ENCODE measurements around the gene TXNRD3.

- no peak for TF ChIP-seq CTCF (conservative IDR thresholded peaks at IDR 0.05 in 1 of 2, IDR thresholded peaks at IDR 0.05 in 1 of 2; ENCODE audit: low read depth in 1 of 2, low read length in 2 of 2)
- no peak for TF ChIP-seq EZH2 (IDR thresholded peaks at IDR 0.05; ENCODE audit: low read length, missing control alignments)
These were observed 47.6 kb downstream of the TXNRD3 start for GRCh38 chr3:126607214-126607908.

Data from fibroblast of lung (primary cell).